T1000 (cell line): Measurements from ENCODE around the gene BRD4.

Experiments used
- DNase-seq: peaks from one replicate; lab custom pipeline; 2025; ENCODE audit warnings: mixed read lengths; lab: John Stamatoyannopoulos, UW

The BRD4 gene

GRCh38 chr19:15248648-15249527 is 83.5 kb downstream of the BRD4 start:
- DNase-seq = peak; percentile 64

DNA sequence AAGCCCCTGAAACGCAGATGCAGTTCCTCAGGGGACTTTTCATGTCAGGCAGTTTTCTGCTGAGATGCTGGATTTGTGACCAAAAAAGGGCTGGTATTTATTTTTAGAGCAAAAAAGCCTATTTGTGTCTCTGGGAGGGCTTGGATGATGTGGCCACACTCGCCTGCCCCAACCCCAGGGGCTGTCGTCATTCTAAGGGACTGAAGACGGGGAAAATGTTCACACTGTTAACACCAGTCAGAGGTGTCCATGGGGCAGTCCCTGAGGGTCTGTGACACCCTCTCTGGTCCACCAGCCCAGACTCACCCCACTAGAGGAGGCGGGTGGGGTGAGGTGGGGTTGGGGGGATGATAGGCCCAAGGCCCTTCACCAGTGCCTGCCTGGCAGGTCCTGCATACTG is 84.2 kb downstream of the BRD4 start:
- DNase-seq = no peak

GRCh38 chr19:15247107-15248014 is 85.0 kb downstream of the BRD4 start:
- no peak for DNase-seq

DNA sequence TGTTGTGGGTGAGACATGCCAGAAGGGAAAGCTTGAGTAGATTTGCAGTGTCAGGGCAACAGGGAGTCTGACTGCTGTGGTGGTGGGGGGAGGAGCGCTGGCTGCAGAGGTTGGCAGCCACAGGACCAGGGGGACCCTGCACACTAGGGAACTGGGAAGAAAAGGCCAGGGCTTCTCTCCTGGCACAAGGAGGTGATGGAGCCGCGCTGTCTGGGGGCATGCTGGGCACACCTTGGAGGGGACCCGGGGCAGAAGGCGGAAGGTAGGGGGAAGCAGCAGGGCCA is 86.2 kb downstream of the BRD4 start:
- DNase-seq = no peak

DNA sequence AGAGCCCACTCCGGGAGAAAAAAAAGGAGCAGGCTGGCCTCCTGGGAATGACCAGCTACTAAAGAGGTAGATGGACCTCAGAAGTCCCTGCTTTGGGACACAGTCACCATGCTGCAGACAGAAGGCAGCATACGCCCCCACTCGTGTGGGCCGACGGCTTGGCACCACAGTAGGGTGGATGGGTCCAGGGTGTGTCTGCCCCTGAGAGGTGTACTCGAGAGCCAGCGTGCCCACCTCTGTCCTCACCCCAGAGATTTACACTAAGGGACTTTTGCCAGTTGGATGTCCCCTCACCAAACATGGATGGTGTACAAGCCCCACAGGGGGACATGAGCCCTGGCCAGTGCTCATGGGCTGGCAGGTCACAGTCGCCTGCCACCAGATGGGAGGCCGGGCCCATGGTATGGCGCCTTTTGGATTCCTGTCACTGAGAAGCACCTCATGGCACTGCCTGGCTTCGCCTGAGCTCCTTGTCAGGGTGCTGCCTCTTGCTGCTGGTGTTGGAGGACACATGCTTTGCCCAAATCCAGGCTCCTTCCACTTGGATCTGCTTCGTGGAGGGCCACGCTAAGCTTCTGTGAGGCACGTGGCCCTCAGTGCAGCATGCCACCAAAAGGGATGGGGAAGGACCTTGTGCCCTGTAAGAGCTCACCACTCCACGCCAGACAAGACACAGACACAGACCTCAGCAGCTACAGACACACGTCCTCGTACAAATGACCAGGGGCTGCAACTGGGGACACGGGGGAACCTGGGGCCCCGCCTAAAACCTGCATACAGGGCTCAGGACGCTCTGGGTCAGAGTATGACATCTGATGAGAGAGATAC is 86.8 kb downstream of the BRD4 start:
- DNase-seq = no peak

DNA sequence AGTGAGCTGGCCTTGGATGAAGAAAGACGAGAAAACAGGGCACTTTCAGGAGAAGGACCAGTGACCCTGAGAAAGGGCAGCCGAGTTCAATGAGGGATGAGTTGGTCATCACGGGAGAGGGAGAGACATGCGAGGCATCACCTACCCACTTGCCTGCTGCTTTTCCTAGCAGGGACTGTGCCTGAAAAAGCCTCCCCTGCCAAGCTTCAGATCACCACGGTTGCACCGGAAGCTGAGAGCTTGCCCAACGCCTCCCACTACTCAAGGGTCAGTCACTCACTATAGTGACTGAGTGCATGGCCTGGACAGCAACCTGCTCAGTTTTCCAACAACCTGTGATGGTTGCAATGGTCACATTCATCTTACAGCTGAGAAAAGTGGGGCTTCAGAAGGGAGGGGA is 87.5 kb downstream of the BRD4 start:
- no peak for DNase-seq

DNA sequence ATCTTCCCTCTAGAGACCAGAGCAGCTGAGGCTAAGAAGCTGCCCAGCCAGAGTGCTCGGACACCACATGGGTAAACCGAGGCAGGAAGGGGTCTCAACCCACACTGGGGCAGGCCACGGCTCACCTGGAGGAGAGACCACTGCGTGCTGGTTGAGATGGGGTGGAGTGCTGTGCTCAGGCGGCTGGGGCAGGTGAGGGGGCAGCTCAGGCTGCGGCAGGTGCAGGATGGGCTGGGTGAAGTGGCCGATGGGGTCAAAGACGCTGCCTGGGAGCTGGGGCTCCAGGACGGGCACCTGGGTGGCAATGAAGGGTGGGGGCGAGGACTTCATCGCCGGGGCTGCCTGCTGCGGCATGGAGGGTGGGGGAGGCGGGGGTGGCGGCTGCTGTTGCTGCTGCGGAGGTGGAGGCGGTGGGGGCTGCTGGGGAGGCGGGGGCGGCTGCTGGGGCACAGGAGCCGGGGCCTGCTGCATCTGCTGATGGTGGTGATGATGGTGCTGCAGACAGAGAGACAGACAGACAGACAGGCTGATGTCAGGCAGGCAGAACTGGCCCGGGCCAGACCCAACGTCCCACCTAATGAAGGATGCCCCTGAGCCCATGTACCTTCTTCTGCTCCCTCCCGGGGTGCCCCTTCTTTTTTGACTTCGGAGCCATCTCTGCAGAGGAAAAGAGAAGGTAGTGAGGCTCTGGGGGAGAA is 88.1 kb downstream of the BRD4 start:
- DNase-seq = no peak

DNA sequence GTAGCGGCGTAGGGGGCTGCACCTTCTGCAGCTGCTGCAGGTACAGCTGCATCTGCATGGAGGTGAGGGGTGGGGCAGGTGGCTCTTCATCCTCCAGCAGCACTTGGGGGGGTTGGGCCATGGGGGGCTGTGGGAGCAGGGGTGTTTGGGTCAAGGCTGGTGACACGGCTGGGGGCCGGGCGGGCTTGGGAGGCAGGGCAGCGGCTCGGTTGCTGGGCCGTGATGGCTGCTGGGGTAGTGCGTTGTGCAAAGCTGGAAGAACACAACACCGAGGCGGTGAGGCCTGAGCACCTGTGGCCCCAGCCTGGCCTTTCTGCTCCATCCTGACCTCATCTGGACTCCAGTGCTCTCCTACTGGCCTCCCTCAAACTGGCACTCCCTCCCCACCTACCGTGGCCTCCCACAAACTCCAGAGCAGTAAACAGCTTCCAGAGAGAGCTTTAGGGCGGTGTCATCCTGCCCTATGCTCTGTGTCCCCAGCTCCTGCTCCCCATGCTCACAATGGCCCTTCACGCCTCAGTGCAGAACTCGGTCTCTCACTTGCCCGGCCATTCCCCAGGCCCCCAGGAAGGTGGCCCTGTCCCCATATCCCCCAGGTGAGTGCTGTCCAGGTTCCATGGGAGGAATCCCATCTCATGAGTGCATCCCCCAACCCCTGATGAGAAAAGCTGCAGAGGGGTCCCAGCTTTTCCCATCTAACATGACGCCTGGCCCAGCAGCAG is 88.9 kb downstream of the BRD4 start:
- DNase-seq = no peak

GRCh38 chr19:15241259-15241910 is 91.0 kb downstream of the BRD4 start:
- no peak for DNase-seq

GRCh38 chr19:15240515-15240914 is 91.8 kb downstream of the BRD4 start:
- no peak for DNase-seq

GRCh38 chr19:15239337-15239949 is 92.9 kb downstream of the BRD4 start:
- DNase-seq = no peak

DNA sequence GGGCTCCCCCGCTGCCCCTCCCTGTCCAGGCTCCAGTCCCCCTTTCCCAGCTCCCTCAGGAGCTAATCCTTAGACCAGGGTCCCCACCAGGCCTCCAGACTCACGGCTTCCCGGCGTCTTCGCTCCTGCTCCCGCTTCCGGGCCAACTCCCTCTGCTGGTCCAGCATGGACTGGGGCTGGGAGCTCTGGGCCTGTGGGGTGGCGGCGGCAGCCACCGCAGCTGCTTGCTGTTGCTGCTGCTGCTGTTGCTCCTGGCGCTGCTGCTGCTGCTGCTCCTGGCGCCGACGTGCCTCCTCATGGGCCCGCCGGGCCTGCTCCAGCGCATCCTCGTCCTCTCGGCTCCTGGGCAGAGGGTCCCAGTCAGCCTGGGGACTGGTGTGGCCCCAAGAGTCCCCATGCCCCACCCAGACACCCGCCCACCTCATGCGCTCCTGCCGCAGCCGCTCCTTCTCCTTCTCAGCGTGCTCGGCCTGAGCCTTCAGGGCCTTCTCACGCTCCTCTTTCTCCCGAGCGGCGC is 93.6 kb downstream of the BRD4 start:
- DNase-seq = no peak

DNA sequence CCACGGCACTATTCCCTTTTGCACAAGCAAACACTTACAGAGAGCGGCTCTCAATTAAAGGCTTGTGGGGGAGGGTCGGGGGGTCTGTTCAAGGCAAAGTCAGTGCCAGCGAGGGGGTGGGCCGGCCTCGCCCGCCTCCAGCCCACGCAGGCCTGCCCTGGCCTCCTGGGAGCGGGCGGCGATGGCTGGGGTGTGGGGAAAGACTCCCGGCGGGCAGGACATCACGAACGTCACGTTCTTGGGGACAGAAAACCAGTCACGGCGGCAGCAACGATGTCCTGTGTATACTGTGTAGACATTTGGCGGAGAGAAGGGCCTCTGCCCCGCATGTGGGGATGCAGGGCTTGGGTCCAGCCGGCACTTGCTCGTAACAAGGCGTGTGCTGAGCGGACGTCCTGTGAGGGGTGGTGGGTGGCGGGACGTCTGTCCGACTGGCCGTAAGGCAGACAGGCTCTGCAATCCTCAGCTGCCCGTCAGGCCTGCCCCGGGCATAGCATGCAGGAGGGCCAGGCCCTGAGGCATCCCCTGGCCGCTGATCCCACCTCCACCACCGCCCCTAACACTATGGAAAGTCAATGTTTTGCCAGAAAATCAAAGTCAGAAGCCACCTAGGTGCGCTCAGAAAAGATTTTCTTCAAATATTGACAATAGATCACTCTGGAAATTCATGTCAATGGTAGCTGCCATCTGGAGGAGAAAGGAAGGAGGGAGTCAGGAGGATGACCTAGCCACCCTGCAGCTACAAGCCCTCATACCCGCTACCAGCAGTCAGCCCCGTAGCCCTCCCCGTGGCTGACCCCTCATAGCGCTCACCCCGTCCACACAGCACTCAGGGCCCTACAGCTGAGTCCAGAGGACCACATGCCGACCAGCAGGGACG is 94.3 kb downstream of the BRD4 start:
- no peak for DNase-seq

DNA sequence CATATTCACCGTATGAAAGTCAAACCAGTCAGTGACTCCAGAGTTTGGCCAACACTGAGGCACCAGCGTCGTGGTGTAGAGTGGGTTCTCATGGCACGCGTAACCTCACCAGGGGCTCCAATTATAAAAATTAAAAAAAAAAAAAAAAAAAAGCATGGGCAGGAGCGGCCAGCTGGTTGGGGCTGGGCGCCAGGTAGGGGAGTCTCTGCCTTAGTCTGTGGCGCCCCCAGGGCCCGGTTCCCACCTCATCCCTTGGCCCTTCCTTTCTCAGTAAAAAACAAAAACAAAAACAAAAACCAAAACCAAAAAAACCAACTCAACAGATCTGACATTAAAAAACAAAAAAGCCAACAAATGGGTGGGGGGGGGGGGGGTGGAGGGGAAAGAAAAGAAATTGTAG is 95.5 kb downstream of the BRD4 start:
- no peak for DNase-seq

DNA sequence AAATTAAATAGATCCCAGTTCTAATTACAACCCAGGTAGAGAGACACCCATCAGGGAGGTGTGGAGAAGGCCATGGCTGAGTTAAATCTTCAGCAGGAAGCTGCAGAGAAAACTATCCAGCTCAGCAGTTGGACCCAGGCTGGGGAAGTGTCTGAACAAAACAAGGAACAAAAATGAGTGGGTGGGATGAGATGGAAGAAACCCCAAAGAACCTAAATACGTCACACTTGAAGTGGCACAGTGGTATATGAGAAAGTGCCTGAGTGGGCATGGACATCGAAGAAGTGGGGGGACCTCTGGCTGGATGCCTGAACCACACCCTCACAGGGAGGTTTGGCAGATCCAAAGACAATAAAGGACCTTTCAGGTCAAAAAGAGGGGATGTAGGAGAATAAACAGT is 96.6 kb downstream of the BRD4 start:
- DNase-seq = no peak

DNA sequence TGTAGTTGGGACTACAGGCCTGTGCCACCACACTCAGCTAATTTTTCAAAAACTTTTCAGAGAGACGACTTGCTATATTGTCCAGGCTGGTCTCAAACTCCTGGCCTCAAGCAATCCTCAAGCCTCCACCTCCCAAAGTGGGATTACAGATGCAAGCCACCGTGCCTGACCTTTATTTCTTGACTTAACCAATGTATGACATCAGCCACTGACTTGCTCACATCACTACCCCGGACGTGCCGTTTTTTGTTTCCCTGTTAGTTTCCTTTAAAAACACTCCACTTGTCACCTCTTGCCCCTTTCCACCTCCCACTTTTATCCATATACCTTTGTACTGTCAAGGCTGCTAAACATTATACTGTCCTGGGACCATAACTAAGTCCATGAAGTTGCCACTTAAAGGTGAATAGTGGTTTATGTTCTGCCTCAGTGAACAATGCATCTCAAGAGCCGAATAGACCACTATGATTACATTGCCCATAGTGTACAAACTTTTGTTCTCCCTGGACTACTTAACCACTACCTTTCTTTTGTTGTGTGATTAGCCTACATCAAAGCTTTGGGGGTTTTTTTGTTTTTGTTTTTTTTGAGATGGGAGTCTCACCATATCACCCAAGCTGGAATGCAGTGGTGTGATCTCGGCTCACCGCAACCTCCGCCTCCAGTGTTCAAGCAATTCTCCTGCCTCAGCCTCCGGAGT is 97.8 kb downstream of the BRD4 start:
- no peak for DNase-seq

DNA sequence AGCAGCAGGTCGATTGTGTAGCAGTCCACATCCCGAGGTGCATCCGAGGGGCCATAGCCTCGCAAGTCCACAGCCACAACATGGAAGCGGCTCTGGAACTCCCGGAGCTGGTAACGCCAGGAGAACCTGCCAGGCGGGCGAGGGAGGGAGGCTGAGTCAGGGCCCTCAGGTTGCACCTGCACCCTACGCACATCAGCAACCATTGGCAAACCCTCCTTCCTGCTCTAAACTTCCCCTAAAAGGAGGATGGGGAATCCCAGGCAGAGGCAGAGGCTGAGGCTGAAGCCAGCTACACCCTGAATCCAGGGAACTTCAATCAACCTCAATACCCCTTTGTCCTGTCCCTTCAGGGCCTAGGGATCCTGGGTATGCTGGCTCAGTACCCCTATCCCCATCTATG is 101.1 kb downstream of the BRD4 start:
- no peak for DNase-seq

DNA sequence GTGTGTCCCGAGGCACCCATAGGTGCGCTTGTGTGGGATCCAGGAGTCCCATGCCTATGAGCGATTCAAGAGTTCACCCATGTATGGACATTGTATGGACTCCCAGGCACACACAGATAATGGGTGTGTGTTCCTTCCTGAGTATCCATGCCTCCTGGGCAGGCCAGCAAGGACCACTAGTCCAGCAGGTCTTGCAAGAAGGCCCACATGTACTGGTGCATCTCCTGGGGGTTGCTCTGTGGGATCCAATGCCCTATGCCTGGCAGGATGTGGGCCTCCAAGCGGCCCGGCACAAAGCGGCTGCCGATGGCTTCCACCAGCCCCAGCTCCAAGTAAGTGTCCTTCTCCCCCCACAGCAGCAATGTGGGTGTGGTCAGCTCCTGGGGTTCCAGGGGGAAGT is 105.1 kb downstream of the BRD4 start:
- DNase-seq = no peak
